ENCODE data around the gene PYDC1. TPM values are rescaled to one million over a fixed set of nuclear protein-coding genes. Genes with fewer than 3 reads are reported as not detected.
A peak's percentile ranks its signal among the peaks of the same experiment; 100 is the strongest.

The PYDC1 gene
- total and polyA plus RNA-seq, 2 of the 13 experiments (the other 11 are each of a cell fraction or from before 2014, with no cell fraction given), result not detected

DNA sequence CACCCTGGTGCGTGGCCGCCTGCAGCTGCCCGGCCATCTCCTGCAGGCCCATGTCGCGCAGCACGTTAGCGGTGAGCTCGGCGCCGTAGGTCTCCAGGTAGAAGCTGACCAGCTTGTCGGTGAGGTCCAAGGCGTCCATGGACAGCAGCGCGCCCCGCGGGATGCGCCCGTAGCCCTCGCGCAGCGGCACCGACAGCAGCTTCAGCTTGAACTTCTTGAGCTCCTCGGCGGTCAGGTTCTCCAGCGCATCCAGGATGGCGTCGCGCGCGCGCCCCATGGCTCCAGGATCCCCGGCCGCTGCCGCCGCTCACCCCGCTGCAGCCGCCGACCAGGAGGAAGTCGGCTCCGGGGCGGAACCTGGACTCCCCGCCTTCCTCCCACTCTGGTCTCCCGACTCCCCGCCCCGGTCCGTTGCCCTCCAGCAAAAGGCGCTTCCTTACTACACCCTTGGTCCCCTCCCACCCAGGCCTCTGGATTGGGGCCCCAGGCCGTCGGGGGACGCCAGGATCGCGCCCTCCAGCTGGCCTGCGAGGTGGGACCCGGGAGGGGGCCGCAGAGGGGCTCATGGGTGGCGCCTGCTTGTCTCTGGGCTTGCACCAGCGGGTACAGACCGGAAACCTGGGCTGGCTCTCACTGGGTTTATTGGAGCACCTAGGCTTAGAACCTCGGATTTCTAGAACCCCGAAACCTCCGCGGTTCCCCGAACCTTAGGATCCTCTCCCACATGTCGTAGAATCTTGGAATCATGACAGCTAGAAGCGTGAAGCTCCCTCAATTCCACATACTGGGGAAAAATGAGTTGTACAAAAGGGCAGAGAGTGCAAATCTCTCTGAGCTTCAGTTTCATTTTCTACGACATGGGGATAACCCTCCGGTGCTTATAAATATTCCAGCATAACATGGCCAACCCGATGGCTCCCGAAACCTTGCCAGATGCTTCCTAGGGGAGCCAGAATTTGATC lies 14.2 kb downstream of the PYDC1 start, which contains the start of gene PYCARD (continued):
- TF ChIP-seq, protein P1, sequence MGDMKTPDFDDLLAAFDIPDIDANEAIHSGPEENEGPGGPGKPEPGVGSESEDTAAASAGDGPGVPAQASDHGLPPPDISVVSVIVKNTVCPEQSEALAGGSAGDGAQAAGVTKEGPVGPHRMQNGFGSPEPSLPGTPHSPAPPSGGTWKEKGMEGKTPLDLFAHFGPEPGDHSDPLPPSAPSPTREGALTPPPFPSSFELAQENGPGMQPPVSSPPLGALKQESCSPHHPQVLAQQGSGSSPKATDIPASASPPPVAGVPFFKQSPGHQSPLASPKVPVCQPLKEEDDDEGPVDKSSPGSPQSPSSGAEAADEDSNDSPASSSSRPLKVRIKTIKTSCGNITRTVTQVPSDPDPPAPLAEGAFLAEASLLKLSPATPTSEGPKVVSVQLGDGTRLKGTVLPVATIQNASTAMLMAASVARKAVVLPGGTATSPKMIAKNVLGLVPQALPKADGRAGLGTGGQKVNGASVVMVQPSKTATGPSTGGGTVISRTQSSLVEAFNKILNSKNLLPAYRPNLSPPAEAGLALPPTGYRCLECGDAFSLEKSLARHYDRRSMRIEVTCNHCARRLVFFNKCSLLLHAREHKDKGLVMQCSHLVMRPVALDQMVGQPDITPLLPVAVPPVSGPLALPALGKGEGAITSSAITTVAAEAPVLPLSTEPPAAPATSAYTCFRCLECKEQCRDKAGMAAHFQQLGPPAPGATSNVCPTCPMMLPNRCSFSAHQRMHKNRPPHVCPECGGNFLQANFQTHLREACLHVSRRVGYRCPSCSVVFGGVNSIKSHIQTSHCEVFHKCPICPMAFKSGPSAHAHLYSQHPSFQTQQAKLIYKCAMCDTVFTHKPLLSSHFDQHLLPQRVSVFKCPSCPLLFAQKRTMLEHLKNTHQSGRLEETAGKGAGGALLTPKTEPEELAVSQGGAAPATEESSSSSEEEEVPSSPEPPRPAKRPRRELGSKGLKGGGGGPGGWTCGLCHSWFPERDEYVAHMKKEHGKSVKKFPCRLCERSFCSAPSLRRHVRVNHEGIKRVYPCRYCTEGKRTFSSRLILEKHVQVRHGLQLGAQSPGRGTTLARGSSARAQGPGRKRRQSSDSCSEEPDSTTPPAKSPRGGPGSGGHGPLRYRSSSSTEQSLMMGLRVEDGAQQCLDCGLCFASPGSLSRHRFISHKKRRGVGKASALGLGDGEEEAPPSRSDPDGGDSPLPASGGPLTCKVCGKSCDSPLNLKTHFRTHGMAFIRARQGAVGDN (CRISPR knock-in tag; IDR thresholded peaks at IDR 0.05), result peak; percentile 74
- TF ChIP-seq, protein P2, sequence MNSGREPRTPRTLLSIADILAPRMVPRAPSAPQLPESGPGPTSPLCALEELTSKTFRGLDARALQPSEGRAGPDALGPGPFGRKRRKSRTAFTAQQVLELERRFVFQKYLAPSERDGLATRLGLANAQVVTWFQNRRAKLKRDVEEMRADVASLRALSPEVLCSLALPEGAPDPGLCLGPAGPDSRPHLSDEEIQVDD (CRISPR knock-in tag; IDR thresholded peaks at IDR 0.05; ENCODE audit: borderline replicate concordance), result peak; percentile 18; the same call in 1 of the 2 replicates
- TF ChIP-seq, protein P3, sequence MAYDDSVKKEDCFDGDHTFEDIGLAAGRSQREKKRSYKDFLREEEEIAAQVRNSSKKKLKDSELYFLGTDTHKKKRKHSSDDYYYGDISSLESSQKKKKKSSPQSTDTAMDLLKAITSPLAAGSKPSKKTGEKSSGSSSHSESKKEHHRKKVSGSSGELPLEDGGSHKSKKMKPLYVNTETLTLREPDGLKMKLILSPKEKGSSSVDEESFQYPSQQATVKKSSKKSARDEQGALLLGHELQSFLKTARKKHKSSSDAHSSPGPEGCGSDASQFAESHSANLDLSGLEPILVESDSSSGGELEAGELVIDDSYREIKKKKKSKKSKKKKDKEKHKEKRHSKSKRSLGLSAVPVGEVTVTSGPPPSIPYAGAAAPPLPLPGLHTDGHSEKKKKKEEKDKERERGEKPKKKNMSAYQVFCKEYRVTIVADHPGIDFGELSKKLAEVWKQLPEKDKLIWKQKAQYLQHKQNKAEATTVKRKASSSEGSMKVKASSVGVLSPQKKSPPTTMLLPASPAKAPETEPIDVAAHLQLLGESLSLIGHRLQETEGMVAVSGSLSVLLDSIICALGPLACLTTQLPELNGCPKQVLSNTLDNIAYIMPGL (CRISPR knock-in tag; IDR thresholded peaks at IDR 0.05; ENCODE audit: borderline replicate concordance in 1 of 2, low read depth in 1 of 2), result peak in 1 of 2 experiments; percentile 67; a peak in 2 of 4 replicates
- TF ChIP-seq NR2F2 (IDR thresholded peaks at IDR 0.05; ENCODE audit: borderline replicate concordance, low read depth), result no peak
- TF ChIP-seq ZNF781 (CRISPR knock-in tag; IDR thresholded peaks at IDR 0.05; ENCODE audit: borderline replicate concordance, not compliant biosample characterization), result peak; percentile 52
- no peak for TF ChIP-seq NFATC3 (CRISPR knock-in tag; IDR thresholded peaks at IDR 0.05)
- peak; percentile 59; the same call in 1 of the 2 replicates for TF ChIP-seq ZNF547 (CRISPR knock-in tag; IDR thresholded peaks at IDR 0.05)
- 0 out of 2 replicates have a peak, but pooled peaks have one; percentile 10 for TF ChIP-seq RFXAP (CRISPR knock-in tag; IDR thresholded peaks at IDR 0.05; ENCODE audit: borderline replicate concordance)
- TF ChIP-seq, protein P4, sequence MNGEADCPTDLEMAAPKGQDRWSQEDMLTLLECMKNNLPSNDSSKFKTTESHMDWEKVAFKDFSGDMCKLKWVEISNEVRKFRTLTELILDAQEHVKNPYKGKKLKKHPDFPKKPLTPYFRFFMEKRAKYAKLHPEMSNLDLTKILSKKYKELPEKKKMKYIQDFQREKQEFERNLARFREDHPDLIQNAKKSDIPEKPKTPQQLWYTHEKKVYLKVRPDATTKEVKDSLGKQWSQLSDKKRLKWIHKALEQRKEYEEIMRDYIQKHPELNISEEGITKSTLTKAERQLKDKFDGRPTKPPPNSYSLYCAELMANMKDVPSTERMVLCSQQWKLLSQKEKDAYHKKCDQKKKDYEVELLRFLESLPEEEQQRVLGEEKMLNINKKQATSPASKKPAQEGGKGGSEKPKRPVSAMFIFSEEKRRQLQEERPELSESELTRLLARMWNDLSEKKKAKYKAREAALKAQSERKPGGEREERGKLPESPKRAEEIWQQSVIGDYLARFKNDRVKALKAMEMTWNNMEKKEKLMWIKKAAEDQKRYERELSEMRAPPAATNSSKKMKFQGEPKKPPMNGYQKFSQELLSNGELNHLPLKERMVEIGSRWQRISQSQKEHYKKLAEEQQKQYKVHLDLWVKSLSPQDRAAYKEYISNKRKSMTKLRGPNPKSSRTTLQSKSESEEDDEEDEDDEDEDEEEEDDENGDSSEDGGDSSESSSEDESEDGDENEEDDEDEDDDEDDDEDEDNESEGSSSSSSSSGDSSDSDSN (CRISPR knock-in tag; IDR thresholded peaks at IDR 0.05), result peak; percentile 87
- no peak for TF ChIP-seq HOXA7 (CRISPR knock-in tag; IDR thresholded peaks at IDR 0.05)
- TF ChIP-seq SRSF1 (optimal IDR thresholded peaks at IDR 0.05; ENCODE audit: low read depth, low read length), result peak; percentile 12
- TF ChIP-seq KLF12 (CRISPR knock-in tag; IDR thresholded peaks at IDR 0.05; ENCODE audit: borderline replicate concordance), result peak; percentile 53; the same call in 1 of the 2 replicates
- TF ChIP-seq, protein P5, sequence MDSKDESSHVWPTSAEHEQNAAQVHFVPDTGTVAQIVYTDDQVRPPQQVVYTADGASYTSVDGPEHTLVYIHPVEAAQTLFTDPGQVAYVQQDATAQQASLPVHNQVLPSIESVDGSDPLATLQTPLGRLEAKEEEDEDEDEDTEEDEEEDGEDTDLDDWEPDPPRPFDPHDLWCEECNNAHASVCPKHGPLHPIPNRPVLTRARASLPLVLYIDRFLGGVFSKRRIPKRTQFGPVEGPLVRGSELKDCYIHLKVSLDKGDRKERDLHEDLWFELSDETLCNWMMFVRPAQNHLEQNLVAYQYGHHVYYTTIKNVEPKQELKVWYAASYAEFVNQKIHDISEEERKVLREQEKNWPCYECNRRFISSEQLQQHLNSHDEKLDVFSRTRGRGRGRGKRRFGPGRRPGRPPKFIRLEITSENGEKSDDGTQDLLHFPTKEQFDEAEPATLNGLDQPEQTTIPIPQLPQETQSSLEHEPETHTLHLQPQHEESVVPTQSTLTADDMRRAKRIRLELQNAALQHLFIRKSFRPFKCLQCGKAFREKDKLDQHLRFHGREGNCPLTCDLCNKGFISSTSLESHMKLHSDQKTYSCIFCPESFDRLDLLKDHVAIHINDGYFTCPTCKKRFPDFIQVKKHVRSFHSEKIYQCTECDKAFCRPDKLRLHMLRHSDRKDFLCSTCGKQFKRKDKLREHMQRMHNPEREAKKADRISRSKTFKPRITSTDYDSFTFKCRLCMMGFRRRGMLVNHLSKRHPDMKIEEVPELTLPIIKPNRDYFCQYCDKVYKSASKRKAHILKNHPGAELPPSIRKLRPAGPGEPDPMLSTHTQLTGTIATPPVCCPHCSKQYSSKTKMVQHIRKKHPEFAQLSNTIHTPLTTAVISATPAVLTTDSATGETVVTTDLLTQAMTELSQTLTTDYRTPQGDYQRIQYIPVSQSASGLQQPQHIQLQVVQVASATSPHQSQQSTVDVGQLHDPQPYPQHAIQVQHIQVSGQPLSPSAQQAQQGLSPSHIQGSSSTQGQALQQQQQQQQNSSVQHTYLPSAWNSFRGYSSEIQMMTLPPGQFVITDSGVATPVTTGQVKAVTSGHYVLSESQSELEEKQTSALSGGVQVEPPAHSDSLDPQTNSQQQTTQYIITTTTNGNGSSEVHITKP (CRISPR knock-in tag; IDR thresholded peaks at IDR 0.05; ENCODE audit: low read depth), result no peak

Data from HepG2 (cell line).